Loucy (cell line): ENCODE measurements around the gene FADS2.

Source experiments
- H2AFZ ChIP-seq: fragments of 200-600 bp; sonication (generic); 2 replicates; pipeline ENCODE4 v1.6.0; 2016; ENCODE audit warnings: antibody characterized with exemption, mild to moderate bottlenecking, low read length, moderate library complexity
- H3F3A ChIP-seq: fragments of 200-600 bp; 2 replicates; pipeline ENCODE4 v1.6.0; 2016; ENCODE audit warnings: antibody characterized with exemption, low read depth, mild to moderate bottlenecking
- H3K27me3 ChIP-seq: fragments of 200-600 bp; sonication (generic); 2 replicates; pipeline ENCODE4 v1.6.1; 2014; ENCODE audit warnings: low read length, mild to moderate bottlenecking; ENCODE audit not compliant: insufficient read depth, poor library complexity, severe bottlenecking
- H3K36me3 ChIP-seq: fragments of 200-600 bp; sonication (generic); 2 replicates; pipeline ENCODE4 v1.6.1; 2016; ENCODE audit warnings: low read length; ENCODE audit not compliant: insufficient read depth
- H3K4me1 ChIP-seq: fragments of 200-600 bp; sonication (generic); 2 replicates; pipeline ENCODE4 v1.5.1; 2014; ENCODE audit warnings: low read length, mild to moderate bottlenecking; ENCODE audit not compliant: insufficient read depth, poor library complexity, severe bottlenecking
- H3K4me2 ChIP-seq: fragments of 200-600 bp; sonication (generic); 2 replicates; pipeline ENCODE4 v1.6.0; 2014; ENCODE audit warnings: antibody characterized with exemption, low read length, low read depth, mild to moderate bottlenecking; ENCODE audit not compliant: poor library complexity, severe bottlenecking
- H3K4me3 ChIP-seq: fragments of 200-600 bp; sonication (generic); 2 replicates; pipeline ENCODE4 v1.5.1; 2014; ENCODE audit warnings: low read length, mild to moderate bottlenecking, mixed read lengths; ENCODE audit not compliant: poor library complexity, severe bottlenecking
- H3K79me2 ChIP-seq: fragments of 200-600 bp; sonication (generic); 2 replicates; pipeline ENCODE4 v1.6.1; 2014; ENCODE audit warnings: low read length; ENCODE audit not compliant: insufficient read depth
- H3K9ac ChIP-seq: fragments of 200-600 bp; sonication (generic); 2 replicates; pipeline ENCODE4 v1.6.0; 2014; ENCODE audit warnings: mild to moderate bottlenecking, low read depth, low read length, moderate library complexity; ENCODE audit not compliant: poor library complexity, severe bottlenecking
- H3K9me2 ChIP-seq: fragments of 200-600 bp; sonication (generic); replicated peaks from 2 replicates; pipeline ENCODE4 v1.6.1; 2016; ENCODE audit warnings: low read depth, low read length, mixed read lengths
- H3K9me3 ChIP-seq: fragments of 200-600 bp; sonication (generic); 2 replicates; pipeline ENCODE4 v1.6.1; 2014; ENCODE audit warnings: mild to moderate bottlenecking, antibody characterized with exemption, low read length, low read depth; ENCODE audit not compliant: insufficient read depth
- H4K20me1 ChIP-seq: fragments of 200-600 bp; sonication (generic); 2 replicates; pipeline ENCODE4 v1.6.0; 2014; ENCODE audit warnings: antibody characterized with exemption, low read length, mild to moderate bottlenecking; ENCODE audit not compliant: insufficient read depth, poor library complexity, severe bottlenecking
- CTCF ChIP-seq: fragments of 200-600 bp; sonication (generic); conservative IDR thresholded peaks from 2 replicates; pipeline ENCODE4 v1.5.1; 2014; ENCODE audit warnings: mild to moderate bottlenecking, antibody characterized with exemption, low read length
- EZH2phosphoT487 ChIP-seq: fragments of 200-600 bp; IDR thresholded peaks from 2 replicates; pipeline ENCODE4 v1.6.1; 2018; ENCODE audit warnings: antibody characterized with exemption, mild to moderate bottlenecking, moderate library complexity, borderline replicate concordance

Gene FADS2

GRCh38 chr11:61886643-61887042 lies 58.5 kb downstream of the FADS2 start:
- Histone ChIP-seq H3F3A (no peaks in the 10 kb centered on the region), H3K4me2 (no peak overlapping the region), H3K79me2 (0 out of 2 replicates have a peak, but pooled peaks cover 4% of the 10 kb centered on the region), H4K20me1 (peaks cover 5% of the 10 kb centered on the region), H3K27me3 (no peaks in the 10 kb centered on the region), H3K9ac (no peak overlapping the region), H3K9me2 (no peaks in the 10 kb centered on the region), H3K4me1 (peaks cover 20% of the 10 kb centered on the region), H2AFZ (no peak overlapping the region), H3K9me3 (no peaks in the 10 kb centered on the region), H3K4me3 (no peak overlapping the region), H3K36me3 (no peaks in the 10 kb centered on the region)
- TF ChIP-seq EZH2phosphoT487 (no peak), CTCF (no peak)

GRCh38 chr11:61887839-61888494 lies 59.9 kb downstream of the FADS2 start:
- no peak overlapping the region for H3K4me3 ChIP-seq
- no peaks in the 10 kb centered on the region for H3K27me3 ChIP-seq
- no peaks in the 10 kb centered on the region for H3K36me3 ChIP-seq
- TF ChIP-seq EZH2phosphoT487, result no peak
- TF ChIP-seq CTCF, result no peak
- H3K9me2 ChIP-seq, result no peaks in the 10 kb centered on the region
- H3K4me1 ChIP-seq, result peaks cover 24% of the 10 kb centered on the region
- H3K4me2 ChIP-seq, result no peak overlapping the region
- H2AFZ ChIP-seq, result no peak overlapping the region
- H3K79me2 ChIP-seq, result 0 out of 2 replicates have a peak, but pooled peaks cover 4% of the 10 kb centered on the region
- H4K20me1 ChIP-seq, result peaks cover 5% of the 10 kb centered on the region
- peaks cover 3% of the 10 kb centered on the region; the same call in 1 of the 2 replicates for H3F3A ChIP-seq
- H3K9ac ChIP-seq, result no peak overlapping the region
- H3K9me3 ChIP-seq, result no peaks in the 10 kb centered on the region

DNA sequence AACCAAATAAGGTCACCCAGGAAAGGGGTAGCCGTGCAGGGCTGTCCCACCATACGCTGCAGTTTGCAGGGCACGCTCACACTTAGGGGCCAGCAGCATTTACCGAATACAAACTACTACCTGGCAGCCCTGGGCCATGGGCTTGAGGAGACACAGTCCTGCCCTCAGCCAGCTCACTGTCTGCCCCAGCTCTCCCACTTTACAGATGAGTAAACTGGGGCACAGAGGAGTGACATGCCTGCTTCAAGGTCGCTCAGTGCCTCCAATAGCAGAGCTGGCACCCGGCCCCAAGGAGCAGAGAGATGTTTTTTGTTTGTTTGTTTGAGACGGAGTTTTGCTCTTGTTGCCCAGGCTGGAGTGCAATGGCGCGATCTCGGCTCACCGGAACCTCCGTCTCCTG lies 60.5 kb downstream of the FADS2 start:
- Histone ChIP-seq H3K9me2 (no peaks in the 10 kb centered on the region), H3K79me2 (0 out of 2 replicates have a peak, but pooled peaks cover 4% of the 10 kb centered on the region), H3K4me2 (no peak overlapping the region), H3F3A (peaks cover 3% of the 10 kb centered on the region; the same call in 1 of the 2 replicates), H3K4me3 (no peak overlapping the region), H3K27me3 (no peaks in the 10 kb centered on the region), H3K9ac (no peak overlapping the region), H2AFZ (no peak overlapping the region), H3K9me3 (no peaks in the 10 kb centered on the region), H3K36me3 (no peaks in the 10 kb centered on the region), H3K4me1 (peaks cover 24% of the 10 kb centered on the region), H4K20me1 (peaks cover 5% of the 10 kb centered on the region)
- TF ChIP-seq CTCF, result no peak
- no peak for TF ChIP-seq EZH2phosphoT487
